GM21528 (cell line): ENCODE measurements around the gene CFL1.

ENCODE experiments used
- ATAC-seq: cut with Tn5 transposase; IDR thresholded peaks from one replicate; pipeline ENCODE4 v1.9.1; 2021; ENCODE audit warnings: mild to moderate bottlenecking, moderate library complexity; ENCODE audit not compliant: unreplicated experiment, low FRiP score

Gene CFL1

GRCh38 chr11:65809496-65809895 lies 48.5 kb downstream of the CFL1 start:
- no peak for ATAC-seq

GRCh38 chr11:65808744-65809341 lies 49.1 kb downstream of the CFL1 start:
- ATAC-seq, result no peak

GRCh38 chr11:65806979-65807378 lies 51.0 kb downstream of the CFL1 start:
- no peak for ATAC-seq
